HG03469 (cell line): ENCODE data around the gene SAMD4A.
"Not testable (repeated sequence)": the region's sequence is repeated elsewhere in the genome, so short reads cannot be mapped to it uniquely, and the experiment has no call there.

Experiments
- ATAC-seq: cut with Tn5 transposase; IDR thresholded peaks from one replicate; pipeline ENCODE4 v1.9.1; 2021; ENCODE audit warnings: mild to moderate bottlenecking, moderate library complexity, moderate number of reproducible peaks; ENCODE audit not compliant: unreplicated experiment

SAMD4A gene

DNA sequence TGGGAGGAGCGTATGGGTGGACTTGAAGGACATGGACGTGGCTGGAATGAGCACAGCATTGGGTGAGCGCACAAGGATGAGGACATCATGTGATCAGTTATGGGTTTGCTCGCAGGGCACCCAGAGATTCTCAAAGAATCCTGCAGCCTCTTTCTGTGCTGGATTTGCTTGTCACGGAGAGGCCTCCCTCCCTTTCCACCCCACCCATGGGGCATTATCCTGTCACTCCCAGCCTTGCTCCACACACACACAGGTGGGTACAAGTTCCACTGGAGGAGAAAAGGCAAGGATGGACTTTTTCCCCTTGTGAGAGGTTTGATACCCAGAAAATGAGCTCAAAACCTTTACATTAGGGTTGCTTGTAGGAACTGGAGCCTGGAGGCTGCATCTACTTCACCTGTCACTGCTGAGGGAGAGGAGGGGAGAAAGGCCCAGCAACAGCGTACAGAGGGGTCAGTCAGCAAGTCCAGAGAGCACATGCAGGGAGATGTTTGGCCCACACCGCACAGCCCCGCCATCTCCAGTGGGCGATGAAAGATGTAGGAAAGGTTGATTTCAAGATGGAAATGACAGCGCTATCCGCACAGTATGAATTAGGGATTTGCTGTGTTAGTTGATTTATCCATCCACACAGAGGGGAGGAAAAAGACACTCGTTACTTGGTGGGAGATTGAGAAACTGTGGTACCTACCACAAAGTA is 223.0 kb downstream of the SAMD4A start:
- no peak for ATAC-seq

DNA sequence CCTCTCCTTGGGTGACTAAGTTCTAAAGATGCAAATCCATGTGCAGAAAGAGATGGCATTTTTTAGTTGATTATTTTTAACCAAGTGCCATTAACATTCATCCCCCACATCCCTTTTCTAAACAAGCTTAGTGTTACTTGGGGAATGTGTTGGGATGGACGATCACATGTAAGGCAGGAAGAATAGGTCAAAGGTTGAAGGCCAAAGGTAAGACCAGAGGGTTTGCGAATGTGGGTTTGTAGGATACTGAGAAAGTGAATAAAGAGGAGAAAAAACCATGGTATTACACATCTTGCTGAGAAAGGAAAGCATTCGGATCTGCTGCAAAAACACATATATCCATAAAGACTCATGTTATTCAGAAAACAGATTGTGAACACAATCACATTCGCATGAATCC is 224.1 kb downstream of the SAMD4A start:
- no peak for ATAC-seq

DNA sequence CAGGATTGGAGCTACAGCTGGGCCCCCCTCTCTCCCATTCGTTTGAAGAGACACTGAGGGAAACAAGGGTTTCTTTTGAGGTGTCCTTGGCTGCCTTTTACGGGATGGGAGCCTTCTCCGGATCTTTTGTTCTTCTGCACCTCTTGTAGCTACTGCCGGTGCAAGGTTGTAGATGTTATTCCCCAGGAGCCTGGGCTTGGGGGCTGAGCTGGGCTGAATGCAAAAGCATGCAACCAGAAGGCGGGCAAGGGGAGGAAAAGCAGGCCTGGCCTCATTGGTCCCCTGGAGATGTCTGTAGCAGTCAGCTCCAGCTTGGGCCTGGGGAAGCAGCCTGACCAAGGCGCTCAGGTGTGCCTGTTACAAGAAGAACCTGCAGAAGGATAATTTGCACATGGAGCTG is 225.4 kb downstream of the SAMD4A start:
- no peak for ATAC-seq

DNA sequence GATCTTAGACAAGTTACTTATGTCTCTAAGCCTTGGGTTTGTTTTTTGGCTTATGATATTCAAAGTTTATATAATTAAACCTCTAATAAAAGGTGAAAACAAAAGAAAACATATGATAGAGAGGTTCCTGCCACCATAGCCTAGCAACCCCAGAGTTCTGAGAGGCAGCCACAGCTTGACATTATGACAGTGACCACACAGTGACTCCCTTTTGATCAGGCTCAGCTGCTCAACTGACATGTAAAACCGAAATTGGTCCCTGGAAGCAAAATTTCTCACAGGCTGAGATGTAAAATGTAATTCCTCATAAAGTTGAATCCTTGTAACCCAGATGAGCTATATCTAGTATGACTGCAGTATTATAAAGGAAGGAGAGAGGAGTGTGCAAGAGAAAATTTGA is 227.2 kb downstream of the SAMD4A start:
- no peak for ATAC-seq

DNA sequence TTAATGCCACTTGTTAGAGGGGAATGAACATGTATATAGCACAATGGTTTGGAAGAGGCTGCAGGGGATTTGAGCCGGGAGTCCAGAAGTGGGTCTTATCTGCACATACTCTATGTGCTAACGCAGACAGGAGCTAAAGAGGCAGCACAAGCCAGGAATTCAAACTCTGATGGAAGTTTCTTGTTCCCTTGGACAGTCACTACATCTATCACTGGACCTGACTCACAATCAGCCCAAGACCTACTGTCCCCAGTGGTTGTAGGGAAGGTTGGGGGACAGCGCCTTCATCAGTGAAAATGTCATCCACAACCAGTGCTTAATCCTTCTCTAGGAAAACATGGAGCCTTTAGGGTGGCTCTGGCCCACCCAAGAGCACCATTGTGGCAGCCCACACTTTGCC is 227.9 kb downstream of the SAMD4A start:
- ATAC-seq = no peak

DNA sequence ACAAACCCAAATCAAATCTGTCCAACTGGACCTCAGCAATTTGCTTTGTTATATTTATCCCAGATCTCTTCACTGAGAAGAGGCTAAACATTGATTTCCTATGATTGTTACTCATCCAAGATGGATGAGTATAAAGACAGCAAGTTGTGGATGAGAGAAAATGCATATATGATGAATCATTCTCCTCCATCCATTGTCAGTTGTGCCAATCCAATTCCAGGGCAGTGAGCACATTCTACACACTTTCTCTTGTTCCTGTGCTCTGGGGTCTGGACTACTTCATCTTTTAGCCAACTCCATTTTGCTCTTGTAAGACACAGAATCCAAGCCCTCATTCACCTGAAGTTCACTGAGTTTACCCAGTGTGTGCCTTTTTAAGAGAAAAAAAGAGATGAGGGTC is 230.0 kb downstream of the SAMD4A start:
- no peak for ATAC-seq

DNA sequence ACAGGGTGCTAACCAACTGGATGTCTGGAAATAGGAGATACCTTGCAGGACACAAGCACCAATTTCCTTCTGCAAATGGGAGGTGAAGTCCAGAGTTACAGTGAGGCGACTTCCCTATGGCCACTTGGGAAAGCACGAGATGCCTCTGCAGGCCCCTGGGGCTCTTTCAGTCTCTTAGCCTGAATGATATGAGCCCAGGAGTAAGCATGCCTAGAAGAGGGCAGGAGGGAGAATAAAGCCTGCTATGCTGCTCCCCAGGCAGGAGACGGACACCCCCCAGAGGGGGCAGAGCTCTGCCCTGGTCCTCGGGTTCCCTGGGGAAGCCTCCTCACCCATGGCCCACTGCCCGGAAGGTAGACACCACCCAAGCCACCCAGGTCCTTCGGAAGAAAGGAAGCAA is 230.6 kb downstream of the SAMD4A start:
- ATAC-seq = no peak

DNA sequence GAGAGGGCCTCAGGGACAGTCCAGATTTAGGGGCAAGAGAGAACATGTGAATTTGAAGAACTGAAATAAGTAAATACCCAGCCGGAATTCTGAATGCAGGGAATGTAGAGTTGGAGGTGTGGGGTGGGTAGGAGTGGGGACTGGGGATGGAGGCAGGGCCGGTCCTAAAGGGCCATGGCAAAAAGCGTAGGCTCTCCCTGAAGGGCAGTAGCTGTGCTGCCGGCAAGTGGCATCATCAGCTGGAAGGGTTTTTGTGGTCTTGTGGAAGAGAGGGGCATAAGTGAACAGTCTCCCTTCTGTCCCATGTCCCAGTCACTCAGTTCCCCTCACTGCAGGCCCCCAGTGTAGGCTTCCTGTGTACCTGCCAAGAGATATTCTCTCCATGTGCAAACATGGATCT is 231.1 kb downstream of the SAMD4A start:
- ATAC-seq = no peak

DNA sequence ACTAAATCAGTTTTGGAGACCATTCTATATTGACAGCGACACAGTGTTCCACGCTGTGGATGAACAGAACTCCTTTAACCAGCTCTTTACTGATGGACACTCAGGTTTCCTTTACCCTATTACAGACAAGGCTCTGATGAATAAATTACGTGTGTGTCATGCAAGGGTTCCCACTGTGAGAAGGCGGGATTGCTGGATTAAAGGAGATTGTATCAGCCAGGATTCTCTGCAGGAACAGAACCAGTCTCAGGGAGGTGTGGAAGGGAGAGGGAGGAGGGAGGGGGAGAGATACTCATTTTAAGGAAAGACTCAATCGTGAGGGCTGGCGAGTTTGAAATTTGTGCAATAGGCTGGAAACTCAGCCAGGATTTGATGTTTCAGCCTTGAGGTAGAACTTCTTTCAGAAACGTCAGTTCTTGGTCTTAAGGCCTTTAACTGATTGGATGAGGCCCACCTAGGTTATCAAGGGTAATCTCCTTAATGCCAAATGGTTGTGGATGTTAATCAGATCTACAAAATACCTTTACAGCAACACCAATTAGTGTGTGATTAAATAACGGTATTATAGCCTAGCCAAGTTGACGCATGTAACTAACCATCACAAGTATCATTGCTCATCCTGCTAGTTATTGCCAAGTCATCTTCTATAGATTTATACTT is 231.7 kb downstream of the SAMD4A start:
- no peak for ATAC-seq

DNA sequence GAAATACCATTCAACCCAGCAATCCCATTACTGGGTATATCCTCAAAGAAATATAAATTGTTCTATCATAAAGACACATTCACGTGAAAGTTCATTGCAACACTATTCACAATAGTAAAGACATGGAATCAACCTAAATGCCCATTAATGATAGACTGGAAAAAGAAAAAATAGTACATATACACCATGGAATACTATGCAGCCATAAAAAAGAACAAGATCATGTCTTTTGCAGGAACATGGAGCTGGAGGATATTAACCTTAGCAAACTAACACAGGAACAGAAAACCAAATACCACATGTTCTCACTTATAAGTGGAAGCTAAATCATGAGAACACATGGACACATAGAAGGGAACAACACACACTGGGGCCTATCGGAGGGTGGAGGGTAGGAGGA is 234.6 kb downstream of the SAMD4A start:
- not testable (repeated sequence) for ATAC-seq

DNA sequence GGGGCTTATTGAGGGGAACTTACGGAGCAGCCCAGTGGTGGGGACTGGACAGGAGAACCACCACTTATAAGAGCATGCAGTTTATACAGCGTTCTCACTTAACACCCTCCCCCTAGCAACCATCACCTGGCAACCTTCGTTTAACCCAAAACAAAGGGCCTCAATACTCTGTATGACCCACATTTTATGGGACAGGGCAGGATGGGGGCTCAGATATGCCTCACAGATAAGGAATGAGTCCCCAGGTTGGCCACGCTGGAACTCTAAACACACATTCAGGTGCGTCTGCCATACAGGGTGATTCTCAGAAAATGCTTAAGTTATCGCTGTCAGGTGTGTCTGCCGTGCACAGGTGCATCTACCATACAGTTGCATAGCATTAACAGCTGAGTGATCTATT is 236.5 kb downstream of the SAMD4A start:
- no peak for ATAC-seq

DNA sequence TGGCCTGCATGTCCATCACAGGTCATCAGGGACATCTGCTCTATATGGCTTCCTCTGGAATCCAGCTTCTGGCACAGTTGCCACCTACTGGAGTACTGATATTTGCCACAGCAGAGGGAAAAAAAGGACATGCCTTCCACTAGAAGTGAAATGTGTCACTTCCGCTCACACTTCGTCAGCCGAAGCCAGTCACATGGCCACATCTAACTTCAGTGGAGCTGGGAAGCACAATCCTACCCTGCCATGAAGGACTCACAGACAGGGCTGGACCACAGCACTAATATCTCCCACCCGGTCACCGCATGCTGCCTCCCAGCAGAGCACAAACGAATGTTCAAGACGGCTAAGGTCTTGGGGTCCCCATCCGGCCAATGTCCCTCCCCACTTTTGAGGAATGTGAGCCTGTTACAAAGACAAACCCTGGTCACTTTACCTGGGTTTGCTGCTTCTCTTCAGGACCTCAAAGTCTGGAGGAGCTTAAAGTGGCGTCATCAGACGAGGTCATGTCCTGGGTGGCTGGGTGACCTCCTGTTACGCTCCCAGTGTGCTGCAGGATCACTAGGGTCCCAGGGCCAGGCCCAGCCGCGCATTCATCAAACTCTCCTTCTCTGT is 237.1 kb downstream of the SAMD4A start:
- ATAC-seq = no peak

DNA sequence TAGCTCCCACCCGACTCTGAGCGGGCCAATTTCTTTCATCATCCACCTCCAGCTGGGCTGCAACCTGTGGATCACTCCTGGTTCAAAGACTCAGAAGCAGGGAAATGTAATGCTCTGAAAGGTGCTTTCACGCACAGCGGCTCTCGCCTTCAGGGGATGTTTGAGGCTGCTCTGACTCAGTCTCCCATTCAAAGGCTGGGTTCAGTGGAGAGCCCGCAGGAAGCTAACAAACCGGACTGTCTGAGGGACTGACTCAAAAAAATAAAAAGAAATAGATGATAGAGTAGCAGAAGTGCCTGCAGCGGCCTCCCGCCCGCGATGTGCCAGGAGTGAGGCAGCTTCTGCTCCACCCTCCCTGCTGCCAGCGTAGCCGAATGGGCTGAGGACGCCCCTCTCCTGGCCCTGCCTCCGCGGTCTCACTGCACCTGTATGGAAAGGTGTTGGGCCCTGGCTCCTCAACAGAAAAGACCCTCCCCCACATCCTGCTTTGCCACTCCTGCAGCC is 237.7 kb downstream of the SAMD4A start:
- no peak for ATAC-seq

DNA sequence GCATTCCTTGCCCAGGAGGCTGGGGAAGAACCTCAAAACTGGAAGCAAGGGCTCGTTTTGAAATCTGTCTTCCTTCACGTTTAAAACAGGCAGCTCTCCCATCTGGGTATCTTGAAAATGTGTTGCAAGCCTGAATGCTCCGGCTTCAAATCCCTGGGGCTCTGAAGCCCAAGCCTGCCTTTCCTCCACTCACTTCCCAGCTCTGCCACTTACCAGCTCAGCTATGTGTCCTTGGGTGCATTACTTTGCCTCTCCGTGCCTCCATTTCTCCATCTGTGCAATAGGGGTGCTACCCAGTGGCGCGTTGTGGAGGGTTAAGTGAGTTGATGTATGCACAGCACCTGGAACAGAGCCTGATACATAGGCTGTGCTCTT is 238.1 kb downstream of the SAMD4A start:
- ATAC-seq = no peak

DNA sequence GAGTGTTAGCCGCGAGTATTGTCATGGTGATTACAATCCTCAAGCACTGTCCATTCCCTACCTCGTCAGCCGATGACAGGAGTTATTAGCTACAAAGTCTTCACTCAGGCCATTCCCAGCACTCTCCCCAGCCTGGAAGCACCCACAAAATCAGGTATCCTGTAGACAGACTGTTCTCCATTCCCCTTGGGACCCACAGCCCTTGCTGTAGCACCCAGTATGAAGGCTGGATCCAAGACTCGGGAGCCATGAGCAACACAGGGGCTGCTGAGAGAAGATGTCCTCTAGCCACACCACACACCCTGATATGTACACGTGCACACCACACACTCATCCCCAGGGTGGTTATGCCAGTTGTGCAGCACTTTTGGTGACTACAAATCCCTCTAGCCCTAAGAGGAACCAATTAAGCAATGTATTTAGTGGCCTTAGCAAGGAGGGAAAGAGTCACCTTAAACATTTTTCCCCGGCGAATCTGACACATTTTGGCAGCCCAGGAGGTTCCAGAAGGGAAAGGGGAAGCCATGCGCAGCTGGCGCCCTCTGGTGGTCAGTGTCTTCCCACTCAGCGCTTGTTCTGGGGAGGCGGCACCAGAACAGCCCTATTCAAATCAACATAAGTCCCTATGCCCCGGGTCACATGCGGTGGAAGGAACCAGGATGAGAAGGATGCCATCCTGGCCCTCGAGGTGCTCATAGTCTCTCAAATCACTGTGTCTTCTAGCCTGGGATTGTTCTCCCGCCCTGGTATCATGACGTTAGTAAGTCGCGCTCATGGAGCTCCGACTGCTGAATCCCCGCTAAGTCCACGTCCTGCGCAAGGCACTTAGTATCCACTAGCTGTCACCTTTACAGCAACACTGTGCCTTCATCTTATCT is 238.8 kb downstream of the SAMD4A start:
- ATAC-seq = no peak

DNA sequence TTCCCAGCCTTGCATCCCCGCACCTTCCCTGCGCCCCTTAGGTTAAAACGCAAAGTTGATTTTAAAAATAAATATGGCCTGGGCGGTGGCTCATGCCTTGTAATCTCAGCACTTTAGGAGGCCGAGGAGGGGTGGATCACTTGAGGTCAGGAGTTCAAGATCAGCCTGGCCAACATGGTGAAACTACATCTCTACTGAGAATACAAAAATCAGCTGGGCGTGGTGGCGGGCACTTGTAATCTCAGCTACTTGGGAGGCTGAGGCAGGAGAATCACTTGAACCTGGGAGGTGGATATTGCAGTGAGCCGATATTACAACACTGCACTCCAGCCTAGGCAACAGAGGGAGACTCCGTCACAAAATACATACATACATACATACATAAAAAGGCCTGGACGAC is 239.7 kb downstream of the SAMD4A start:
- ATAC-seq = no peak

DNA sequence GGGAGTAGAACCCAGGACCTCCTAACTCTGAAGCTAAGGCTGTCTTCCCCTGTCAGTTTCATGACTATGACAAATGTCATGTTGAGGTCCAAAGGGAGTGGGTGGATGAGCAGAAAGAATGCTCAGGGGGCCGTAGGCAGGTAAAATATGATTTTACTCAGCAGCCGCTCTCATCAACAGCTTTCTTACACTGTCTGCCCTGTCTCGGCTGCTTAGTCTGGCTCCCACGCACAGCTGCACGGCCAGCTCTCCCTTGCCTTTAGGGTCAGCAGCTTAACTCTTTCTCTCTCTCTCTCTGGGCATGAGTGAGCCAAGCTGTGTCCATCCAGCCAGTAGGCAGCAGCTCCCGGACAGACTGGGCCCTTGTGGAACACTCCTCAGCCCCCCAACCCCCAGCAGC is 240.5 kb downstream of the SAMD4A start:
- no peak for ATAC-seq

DNA sequence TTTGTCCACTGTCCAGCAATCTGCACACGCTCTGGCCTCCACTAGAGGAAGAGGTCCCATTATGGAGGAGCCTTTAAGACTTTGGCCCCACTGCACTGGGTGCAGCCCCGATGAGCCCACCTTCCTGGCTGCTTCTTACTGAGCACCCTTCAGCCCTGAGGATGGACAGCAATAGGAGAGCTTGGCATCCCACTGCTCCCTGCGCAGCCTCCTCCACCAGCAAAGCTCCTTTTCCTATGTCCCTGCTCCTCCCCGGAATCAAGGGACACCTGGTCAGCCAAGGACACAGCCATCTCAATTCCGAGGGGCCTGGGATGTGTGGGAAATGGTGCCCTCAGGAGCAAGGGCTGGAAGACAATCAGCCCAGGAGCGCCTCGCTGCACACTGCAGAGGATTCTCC is 241.0 kb downstream of the SAMD4A start:
- no peak for ATAC-seq

DNA sequence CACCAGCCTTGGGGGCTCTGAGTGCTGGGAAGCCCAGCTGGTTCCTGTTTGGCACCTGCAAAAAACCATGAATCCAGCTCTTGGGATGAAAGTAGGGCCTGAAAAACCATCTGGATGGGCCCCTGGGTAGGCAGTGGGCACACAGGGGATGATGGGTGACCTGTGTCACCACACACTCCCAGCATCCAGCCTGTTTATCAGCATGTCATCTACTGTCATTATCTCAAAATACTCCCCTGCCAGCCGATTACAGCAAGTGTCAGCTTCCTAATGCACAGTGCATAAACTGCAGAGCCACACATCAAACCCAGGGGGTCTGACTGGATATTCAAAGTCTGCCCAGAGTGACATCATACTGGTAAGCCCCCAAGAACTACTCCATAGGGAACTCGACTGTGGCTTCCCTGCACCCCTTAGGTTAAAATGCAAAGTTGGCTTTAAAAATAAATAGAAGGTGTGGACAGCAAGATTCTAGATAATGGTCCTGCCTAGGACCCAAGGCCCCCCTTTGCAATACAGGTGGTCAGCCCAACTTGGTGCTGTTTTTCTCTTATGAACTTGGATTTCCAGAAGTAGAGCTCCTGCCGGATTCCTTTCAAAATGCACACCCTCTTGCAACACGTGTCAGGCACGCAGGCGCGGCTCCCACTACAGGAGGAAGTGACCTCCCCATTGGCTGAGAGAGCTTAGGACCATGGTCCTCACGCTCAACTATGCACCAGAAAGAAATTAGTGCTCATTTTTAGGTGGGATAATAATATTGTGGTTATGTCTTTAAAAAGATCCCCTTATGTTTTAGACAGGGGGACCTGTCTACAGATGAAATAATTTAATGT is 241.6 kb downstream of the SAMD4A start:
- ATAC-seq = no peak

DNA sequence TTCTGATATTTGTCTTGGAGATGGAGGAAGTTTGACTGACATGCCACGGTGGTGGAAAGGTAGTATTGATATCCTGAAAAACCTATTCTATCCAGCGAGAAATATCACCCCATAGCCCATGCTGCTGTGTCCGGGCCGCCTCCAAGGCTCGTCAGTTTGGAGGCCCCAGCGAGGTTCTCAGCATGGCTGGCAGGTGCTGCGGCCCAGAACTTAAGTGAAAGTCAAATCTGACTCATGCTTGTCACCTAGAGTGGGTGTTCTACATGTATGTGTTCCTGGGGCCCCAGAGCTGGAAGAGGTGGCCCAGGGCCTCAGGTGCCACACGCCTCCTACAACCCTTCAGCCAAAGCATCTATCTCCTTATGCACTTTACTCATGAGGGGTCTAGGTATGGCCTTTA is 242.8 kb downstream of the SAMD4A start:
- no peak for ATAC-seq
